ENCODE data around the gene PCBP2. TPM values are rescaled to one million over a fixed set of nuclear protein-coding genes. Genes with fewer than 3 reads are reported as not detected.

The PCBP2 gene
- total RNA-seq, 1 experiment from 2014 or later: 148 TPM

DNA sequence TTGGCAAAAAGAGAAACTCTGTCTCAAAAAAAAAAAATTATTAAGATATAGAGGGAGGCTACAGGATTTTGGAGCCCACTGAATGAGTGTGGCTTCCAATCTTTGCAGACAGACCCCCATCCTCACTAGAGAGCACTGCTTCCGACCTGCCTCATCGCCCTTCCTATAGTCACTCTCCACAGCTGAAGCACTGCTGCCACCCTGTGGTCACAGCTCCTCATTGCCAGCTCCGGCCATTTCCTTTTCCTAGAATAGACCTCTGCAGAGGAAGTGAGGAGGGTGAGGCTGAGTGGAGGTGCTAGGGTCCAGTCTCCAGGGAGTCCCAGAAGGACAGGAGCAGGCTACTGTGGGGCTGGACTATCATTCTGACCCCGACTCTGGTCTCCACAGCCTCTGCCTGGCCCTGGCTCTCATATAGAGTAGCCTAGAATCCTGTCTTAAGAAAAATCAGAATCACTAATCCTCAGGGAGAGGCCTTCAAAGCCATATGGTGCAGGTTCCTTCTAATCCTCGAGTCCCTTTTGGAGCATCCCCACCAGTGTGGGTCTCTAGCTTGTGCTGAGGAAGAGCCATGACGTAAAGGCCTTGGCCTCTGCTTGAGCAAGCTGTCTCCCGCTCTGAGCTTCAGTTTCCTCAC lies 56.8 kb downstream of the PCBP2 start:
- peak; percentile 83 for DNase-seq (ENCODE audit: low read depth)

- DNase-seq (ENCODE audit: low read depth): no peak
Measured at GRCh38 chr12:53510181-53510812, 58.4 kb downstream of the PCBP2 start.

GRCh38 chr12:53513712-53514410 lies 62.0 kb downstream of the PCBP2 start:
- DNase-seq (ENCODE audit: low read depth): no peak

DNA sequence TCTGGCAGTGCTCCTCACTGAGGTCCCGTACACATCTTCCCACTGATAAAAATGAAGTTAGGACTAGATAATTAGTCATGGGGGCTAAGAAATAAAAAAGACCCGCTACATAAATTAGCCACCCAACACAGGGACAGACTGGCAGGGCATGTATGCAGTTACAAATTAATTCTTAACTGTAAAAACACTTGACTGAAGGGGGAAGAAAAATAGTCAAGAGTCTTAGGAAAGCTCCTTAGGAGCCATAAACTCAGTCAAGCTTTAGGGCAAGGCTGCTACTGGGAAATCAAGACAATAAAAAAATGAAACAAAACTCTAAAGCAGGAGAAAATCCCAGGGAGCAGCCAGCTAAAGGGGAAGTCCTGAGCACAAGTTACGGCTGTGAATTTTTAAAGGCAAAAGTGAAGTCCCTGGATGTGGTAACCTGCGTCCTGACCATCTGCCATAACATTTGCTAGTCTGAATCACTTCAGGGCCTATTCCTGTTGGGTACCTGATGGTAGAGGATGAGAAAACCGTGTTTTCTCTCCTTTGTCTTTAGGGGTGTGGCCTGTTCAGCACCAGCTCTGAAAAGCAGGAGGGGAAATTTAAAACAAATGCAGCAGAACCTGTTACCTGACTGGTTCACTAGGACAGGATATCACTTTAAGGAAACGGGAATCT lies 62.9 kb downstream of the PCBP2 start:
- no peak for DNase-seq (ENCODE audit: low read depth)

- DNase-seq (ENCODE audit: low read depth): no peak
Measured at GRCh38 chr12:53515291-53515680, 63.4 kb downstream of the PCBP2 start.

DNA sequence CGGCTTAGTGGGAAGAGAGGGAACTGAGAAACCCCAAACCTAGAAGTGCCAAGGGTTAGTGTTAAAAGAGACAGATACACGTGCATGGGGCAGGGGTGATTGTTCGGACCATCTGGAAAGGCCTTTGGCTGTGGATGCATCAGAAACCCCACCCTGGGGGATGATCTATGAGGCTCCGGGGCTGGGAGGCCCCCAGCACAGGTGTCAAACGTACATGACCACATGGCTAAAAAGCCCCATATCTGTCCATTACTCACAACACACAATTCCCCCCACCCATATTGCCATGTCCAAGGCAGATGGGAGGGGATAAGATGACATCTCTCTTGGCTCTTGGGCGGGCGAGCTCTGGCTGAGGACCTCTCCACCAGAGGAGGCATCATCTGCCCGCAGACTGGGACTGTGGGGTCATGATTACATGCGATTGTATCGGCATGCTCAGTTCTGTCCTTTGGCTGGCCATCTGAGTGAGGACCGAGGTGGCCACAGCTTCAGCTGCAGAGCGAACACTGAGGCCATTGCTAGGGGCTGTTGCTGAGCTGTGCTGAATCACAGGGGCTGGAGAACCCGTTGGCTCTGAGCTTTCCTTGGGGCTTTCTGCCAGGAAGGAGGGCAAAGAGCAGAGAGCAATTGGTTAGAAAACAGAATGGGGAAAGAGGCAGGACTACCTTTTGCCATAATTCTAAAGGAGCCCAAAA lies 65.0 kb downstream of the PCBP2 start:
- no peak for DNase-seq (ENCODE audit: low read depth)

GRCh38 chr12:53518381-53518780 lies 66.5 kb downstream of the PCBP2 start:
- peak; percentile 34 for DNase-seq (ENCODE audit: low read depth)

GRCh38 chr12:53523131-53523530 lies 71.2 kb downstream of the PCBP2 start:
- DNase-seq (ENCODE audit: low read depth): no peak

GRCh38 chr12:53524476-53524875 lies 72.6 kb downstream of the PCBP2 start:
- no peak for DNase-seq (ENCODE audit: low read depth)

GRCh38 chr12:53530061-53530460 lies 78.2 kb downstream of the PCBP2 start:
- no peak for DNase-seq (ENCODE audit: low read depth)

Other genes with a start within 250 kb of the PCBP2 start
- 0.03 and 0.34 TPM in 2 replicates for gene ITGB7, start 244.9 kb upstream of the PCBP2 start, total RNA-seq (2014; rRNA removed; shearing (Covaris generic))
- gene RARG, start 219.9 kb upstream of the PCBP2 start, total RNA-seq (2014; rRNA removed; shearing (Covaris generic)): 3.5 and 6.2 TPM in 2 replicates
- 29.0 and 31.6 TPM in 2 replicates for gene ESPL1, start 183.8 kb upstream of the PCBP2 start, total RNA-seq (2014; rRNA removed; shearing (Covaris generic))
- 480 and 590 TPM in 2 replicates for gene PFDN5, start 156.6 kb upstream of the PCBP2 start, total RNA-seq (2014; rRNA removed; shearing (Covaris generic))
- 86.6 and 89.2 TPM in 2 replicates for gene MYG1, start 152.4 kb upstream of the PCBP2 start, total RNA-seq (2014; rRNA removed; shearing (Covaris generic))
- gene AAAS, start 130.5 kb upstream of the PCBP2 start, total RNA-seq (2014; rRNA removed; shearing (Covaris generic)): 106 and 116 TPM in 2 replicates
- gene SP7, start 115.7 kb upstream of the PCBP2 start, total RNA-seq (2014; rRNA removed; shearing (Covaris generic)): not detected in 2 replicates
- 18.3 and 21.8 TPM in 2 replicates for gene SP1, start 71.9 kb upstream of the PCBP2 start, total RNA-seq (2014; rRNA removed; shearing (Covaris generic))
- not detected in 2 replicates for gene AMHR2, start 28.2 kb upstream of the PCBP2 start, total RNA-seq (2014; rRNA removed; shearing (Covaris generic))
- gene PRR13, start 10.4 kb upstream of the PCBP2 start, total RNA-seq (2014; rRNA removed; shearing (Covaris generic)): 60.9 and 85.2 TPM in 2 replicates
- 5.6 and 5.7 TPM in 2 replicates for gene MAP3K12, start 47.4 kb downstream of the PCBP2 start, total RNA-seq (2014; rRNA removed; shearing (Covaris generic))
- gene TARBP2, start 49.2 kb downstream of the PCBP2 start, total RNA-seq (2014; rRNA removed; shearing (Covaris generic)): 58.1 and 75.8 TPM in 2 replicates
- not detected in 2 replicates for gene NPFF, start 55.4 kb downstream of the PCBP2 start, total RNA-seq (2014; rRNA removed; shearing (Covaris generic))
- 4.1 and 7.7 TPM in 2 replicates for gene ATF7, start 174.3 kb downstream of the PCBP2 start, total RNA-seq (2014; rRNA removed; shearing (Covaris generic))
- gene ATP5MC2, start 224.0 kb downstream of the PCBP2 start, total RNA-seq (2014; rRNA removed; shearing (Covaris generic)): 351 and 471 TPM in 2 replicates

Measured in Daoy (cell line).